Osteoblast (primary cell): ENCODE data around the gene CD68. TPM values are rescaled to one million over a fixed set of nuclear protein-coding genes. Genes with fewer than 3 reads are reported as not detected.
"Not testable (repeated sequence)": the region's sequence is repeated elsewhere in the genome, so short reads cannot be mapped to it uniquely, and the experiment has no call there.

ENCODE experiments used
- DNase-seq: peaks from one replicate; pipeline ENCODE4 v3.0.0; 2011; ENCODE audit warnings: low spot score, mixed read lengths; ENCODE audit not compliant: insufficient read length; ENCODE audit errors: missing footprints
- H2AFZ ChIP-seq: 2 replicates; pipeline ENCODE4 v1.6.0; 2011; ENCODE audit warnings: mild to moderate bottlenecking, low read length
- H3K27ac ChIP-seq: 2 replicates; pipeline ENCODE4 v1.5.1; 2011; ENCODE audit warnings: mild to moderate bottlenecking, low read depth, low read length, moderate library complexity
- H3K27me3 ChIP-seq: 2 replicates; pipeline ENCODE4 v1.6.0; 2012; ENCODE audit warnings: mild to moderate bottlenecking, control low read depth, inconsistent platforms, low read length, moderate library complexity; ENCODE audit not compliant: insufficient read depth
- H3K36me3 ChIP-seq: 2 replicates; pipeline ENCODE4 v1.5.1; 2011; ENCODE audit warnings: mild to moderate bottlenecking, low read length, control low read depth, moderate library complexity; ENCODE audit not compliant: insufficient read depth
- H3K4me1 ChIP-seq: 2 replicates; pipeline ENCODE4 v1.5.1; 2011; ENCODE audit warnings: mild to moderate bottlenecking, low read length, control low read depth, moderate library complexity; ENCODE audit not compliant: insufficient read depth
- H3K4me2 ChIP-seq: 2 replicates; pipeline ENCODE4 v1.6.0; 2011; ENCODE audit warnings: mild to moderate bottlenecking, low read length; ENCODE audit not compliant: insufficient read depth
- H3K4me3 ChIP-seq: fragments of 200-600 bp; sonication (generic); 3 replicates; pipeline ENCODE4 v1.5.1; 2012; ENCODE audit warnings: mild to moderate bottlenecking, low read length, inconsistent platforms; ENCODE audit not compliant: insufficient read depth
- H3K79me2 ChIP-seq: 2 replicates; pipeline ENCODE4 v1.6.0; 2012; ENCODE audit warnings: mild to moderate bottlenecking, low read length, control low read depth, inconsistent platforms; ENCODE audit not compliant: insufficient read depth
- H3K9me3 ChIP-seq: 2 replicates; pipeline ENCODE4 v1.5.1; 2011; ENCODE audit warnings: low read depth, low read length, control low read depth
- H4K20me1 ChIP-seq: 2 replicates; pipeline ENCODE4 v1.6.0; 2012; ENCODE audit warnings: mild to moderate bottlenecking, low read length, control low read depth; ENCODE audit not compliant: insufficient read depth
- CTCF ChIP-seq: IDR thresholded peaks from 2 replicates; pipeline ENCODE4 v1.5.1; 2011; ENCODE audit warnings: mild to moderate bottlenecking, low read depth, low read length, moderate library complexity; ENCODE audit errors: extremely low read depth
- total RNA-seq: library from RNA; depleted of rRNA; stranded (reverse); fragments of >200 nt; gene quantifications from 2 replicates; pipeline ENCODE4 v1.2.3, GENCODE V29; 2012

The CD68 gene
- total RNA-seq, 1 donor: 31.8 TPM

- Histone ChIP-seq H3K27me3 (no peaks in the 10 kb centered on the region), H3K4me3 (no peak overlapping the region), H3K4me2 (no peak overlapping the region), H4K20me1 (peaks cover 13% of the 10 kb centered on the region), H3K4me1 (peaks cover 18% of the 10 kb centered on the region), H2AFZ (no peak overlapping the region), H3K27ac (no peak overlapping the region), H3K9me3 (no peaks in the 10 kb centered on the region), H3K79me2 (peaks cover 8% of the 10 kb centered on the region), H3K36me3 (peaks cover 71% of the 10 kb centered on the region)
- no peak for DNase-seq
- TF ChIP-seq CTCF: no peak
Measured at GRCh38 chr17:7593296-7593695, 13.9 kb downstream of the CD68 start.

- not testable (repeated sequence) for DNase-seq, H3K27me3 ChIP-seq, H3K27ac ChIP-seq, H3K4me2 ChIP-seq, H3K4me1 ChIP-seq, H3K9me3 ChIP-seq, H2AFZ ChIP-seq, H4K20me1 ChIP-seq, H3K79me2 ChIP-seq, H3K4me3 ChIP-seq
- H3K36me3 ChIP-seq: peaks cover 78% of the 10 kb centered on the region
Measured at GRCh38 chr17:7597561-7597960, 18.1 kb downstream of the CD68 start.

- H3K9me3 ChIP-seq: no peaks in the 10 kb centered on the region
- no peaks in the 10 kb centered on the region for H3K4me1 ChIP-seq
- H2AFZ ChIP-seq: no peak overlapping the region
- no peak for DNase-seq
- no peak overlapping the region for H3K4me3 ChIP-seq
- no peaks in the 10 kb centered on the region for H3K27me3 ChIP-seq
- peaks cover 52% of the 10 kb centered on the region for H3K36me3 ChIP-seq
- no peak overlapping the region for H3K4me2 ChIP-seq
- no peak overlapping the region for H3K27ac ChIP-seq
- H4K20me1 ChIP-seq: peaks cover 33% of the 10 kb centered on the region
- TF ChIP-seq CTCF: no peak
- H3K79me2 ChIP-seq: peaks cover 61% of the 10 kb centered on the region
Measured at GRCh38 chr17:7606280-7606679, 26.8 kb downstream of the CD68 start.

GRCh38 chr17:7610641-7611040 lies 31.2 kb downstream of the CD68 start:
- peaks cover 57% of the 10 kb centered on the region for H4K20me1 ChIP-seq
- no peak for TF ChIP-seq CTCF
- H3K27ac ChIP-seq: no peak overlapping the region
- H3K4me1 ChIP-seq: peaks cover 23% of the 10 kb centered on the region
- no peaks in the 10 kb centered on the region for H3K9me3 ChIP-seq
- H3K4me3 ChIP-seq: no peak overlapping the region
- H2AFZ ChIP-seq: no peak overlapping the region
- H3K27me3 ChIP-seq: no peaks in the 10 kb centered on the region
- no peak for DNase-seq
- peaks cover 83% of the 10 kb centered on the region for H3K79me2 ChIP-seq
- H3K4me2 ChIP-seq: no peak overlapping the region
- peaks cover 25% of the 10 kb centered on the region for H3K36me3 ChIP-seq
